GM19324 (cell line): ENCODE results near the gene ARHGEF10L.

Experiments used
- ATAC-seq: cut with Tn5 transposase; IDR thresholded peaks from one replicate; pipeline ENCODE4 v1.9.1; 2021; ENCODE audit warnings: mild to moderate bottlenecking, moderate library complexity; ENCODE audit not compliant: unreplicated experiment, low FRiP score

ARHGEF10L gene

GRCh38 chr1:17669866-17670451, 130.5 kb downstream of the ARHGEF10L start:
- no peak for ATAC-seq

GRCh38 chr1:17670587-17671313, 131.3 kb downstream of the ARHGEF10L start:
- no peak for ATAC-seq

- ATAC-seq = no peak
Observed at GRCh38 chr1:17671314-17671705, 131.8 kb downstream of the ARHGEF10L start.

GRCh38 chr1:17671741-17672140, 132.2 kb downstream of the ARHGEF10L start:
- ATAC-seq = no peak

- ATAC-seq = no peak
Observed at GRCh38 chr1:17672226-17672625, 132.7 kb downstream of the ARHGEF10L start.

- ATAC-seq = no peak
Observed at GRCh38 chr1:17673329-17674072, 134.0 kb downstream of the ARHGEF10L start.

- ATAC-seq = no peak
Observed at GRCh38 chr1:17674726-17675500, 135.4 kb downstream of the ARHGEF10L start.

- ATAC-seq = no peak
Observed at GRCh38 chr1:17675744-17676143, 136.2 kb downstream of the ARHGEF10L start.

- no peak for ATAC-seq
Observed at GRCh38 chr1:17676387-17677060, 137.0 kb downstream of the ARHGEF10L start.

GRCh38 chr1:17678011-17678410, 138.5 kb downstream of the ARHGEF10L start:
- no peak for ATAC-seq

GRCh38 chr1:17679856-17680255, 140.4 kb downstream of the ARHGEF10L start:
- no peak for ATAC-seq

GRCh38 chr1:17680308-17680707, 140.8 kb downstream of the ARHGEF10L start:
- no peak for ATAC-seq

- no peak for ATAC-seq
Observed at GRCh38 chr1:17682400-17682799, 142.9 kb downstream of the ARHGEF10L start.

GRCh38 chr1:17683598-17683997, 144.1 kb downstream of the ARHGEF10L start:
- ATAC-seq = no peak

- ATAC-seq = no peak
Observed at GRCh38 chr1:17684810-17685209, 145.3 kb downstream of the ARHGEF10L start.

- ATAC-seq = no peak
Observed at GRCh38 chr1:17686258-17686657, 146.8 kb downstream of the ARHGEF10L start.

- ATAC-seq = no peak
Observed at GRCh38 chr1:17687145-17687544, 147.6 kb downstream of the ARHGEF10L start.

- no peak for ATAC-seq
Observed at GRCh38 chr1:17688217-17688810, 148.8 kb downstream of the ARHGEF10L start.

- ATAC-seq = no peak
Observed at GRCh38 chr1:17689011-17689410, 149.5 kb downstream of the ARHGEF10L start.
